Endothelial cell of umbilical vein (primary cell): ENCODE measurements around the gene ZNF264.

ENCODE experiments used
- MAX ChIP-seq: IDR thresholded peaks from 2 replicates; pipeline ENCODE4 v1.6.1; 2011; ENCODE audit not compliant: insufficient read depth, insufficient read length
- POLR2A ChIP-seq: IDR thresholded peaks from 2 replicates; pipeline ENCODE4 v1.6.1; 2012; ENCODE audit warnings: low read depth, mild to moderate bottlenecking, control low read depth, low read length
- TF ChIP-seq, protein P1 (sequence below), 2 donors: IDR thresholded peaks; 1 replicate in 1 of 2; 2 replicates in 1 of 2; pipeline ENCODE4 v1.5.1; 2011; ENCODE audit warnings: low read length in 2 of 2, mild to moderate bottlenecking in 2 of 2, moderate library complexity in 2 of 2, control low read depth in 1 of 2, inconsistent platforms in 1 of 2, low read depth in 1 of 2; ENCODE audit not compliant: insufficient read depth in 1 of 2; ENCODE audit errors: extremely low read depth in 1 of 2

- TF ChIP-seq POLR2A (no peak), MAX (no peak)
- TF ChIP-seq, protein P1, sequence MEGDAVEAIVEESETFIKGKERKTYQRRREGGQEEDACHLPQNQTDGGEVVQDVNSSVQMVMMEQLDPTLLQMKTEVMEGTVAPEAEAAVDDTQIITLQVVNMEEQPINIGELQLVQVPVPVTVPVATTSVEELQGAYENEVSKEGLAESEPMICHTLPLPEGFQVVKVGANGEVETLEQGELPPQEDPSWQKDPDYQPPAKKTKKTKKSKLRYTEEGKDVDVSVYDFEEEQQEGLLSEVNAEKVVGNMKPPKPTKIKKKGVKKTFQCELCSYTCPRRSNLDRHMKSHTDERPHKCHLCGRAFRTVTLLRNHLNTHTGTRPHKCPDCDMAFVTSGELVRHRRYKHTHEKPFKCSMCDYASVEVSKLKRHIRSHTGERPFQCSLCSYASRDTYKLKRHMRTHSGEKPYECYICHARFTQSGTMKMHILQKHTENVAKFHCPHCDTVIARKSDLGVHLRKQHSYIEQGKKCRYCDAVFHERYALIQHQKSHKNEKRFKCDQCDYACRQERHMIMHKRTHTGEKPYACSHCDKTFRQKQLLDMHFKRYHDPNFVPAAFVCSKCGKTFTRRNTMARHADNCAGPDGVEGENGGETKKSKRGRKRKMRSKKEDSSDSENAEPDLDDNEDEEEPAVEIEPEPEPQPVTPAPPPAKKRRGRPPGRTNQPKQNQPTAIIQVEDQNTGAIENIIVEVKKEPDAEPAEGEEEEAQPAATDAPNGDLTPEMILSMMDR (IDR thresholded peaks at IDR 0.05; ENCODE audit: extremely low read depth in 1 of 2, insufficient read depth in 1 of 2, low read depth in 1 of 2, low read length in 2 of 2), result no peak
Measured at GRCh38 chr19:57202160-57202559, 10.9 kb downstream of the ZNF264 start.
